Central memory CD4-positive, alpha-beta T cell (primary cell): ENCODE measurements around the gene APOL5.
"Not testable (repeated sequence)": the region's sequence is repeated elsewhere in the genome, so short reads cannot be mapped to it uniquely, and the experiment has no call there.

Experiments used
- DNase-seq: peaks from one replicate; pipeline ENCODE4 v3.0.0; 2022
- total RNA-seq, 3 experiments: gene quantifications; one replicate each; lab custom pipeline; 2026; lab: John Stamatoyannopoulos, UW

The APOL5 gene, protein sequence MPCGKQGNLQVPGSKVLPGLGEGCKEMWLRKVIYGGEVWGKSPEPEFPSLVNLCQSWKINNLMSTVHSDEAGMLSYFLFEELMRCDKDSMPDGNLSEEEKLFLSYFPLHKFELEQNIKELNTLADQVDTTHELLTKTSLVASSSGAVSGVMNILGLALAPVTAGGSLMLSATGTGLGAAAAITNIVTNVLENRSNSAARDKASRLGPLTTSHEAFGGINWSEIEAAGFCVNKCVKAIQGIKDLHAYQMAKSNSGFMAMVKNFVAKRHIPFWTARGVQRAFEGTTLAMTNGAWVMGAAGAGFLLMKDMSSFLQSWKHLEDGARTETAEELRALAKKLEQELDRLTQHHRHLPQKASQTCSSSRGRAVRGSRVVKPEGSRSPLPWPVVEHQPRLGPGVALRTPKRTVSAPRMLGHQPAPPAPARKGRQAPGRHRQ
- total RNA-seq = 0 reads per million in 3 experiments

GRCh38 chr22:35717572-35717971 is at the start of gene APOL5:
APOL5 (plus strand) TSS chr22:35717872; CDS start chr22:35717872, 0 bp downstream.
- no peak for DNase-seq

DNA sequence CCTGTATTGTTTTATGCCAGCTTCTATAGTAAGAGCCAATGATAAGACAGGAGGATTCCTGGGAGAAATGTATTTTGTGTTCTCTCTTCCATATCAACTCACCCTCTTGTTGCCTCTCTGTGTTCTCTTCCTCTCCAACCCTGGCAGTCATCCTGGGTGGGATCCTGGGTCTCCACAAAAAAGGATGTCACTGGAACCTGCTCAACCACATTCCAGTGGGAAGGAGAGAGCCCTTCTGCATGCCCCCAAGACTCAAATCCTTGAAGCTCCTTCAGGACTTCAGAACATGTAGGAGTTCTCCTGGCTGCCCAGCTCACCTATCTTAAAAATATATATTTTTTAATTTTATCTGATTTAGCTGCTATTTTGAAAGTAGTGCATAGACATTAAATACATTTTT is 43.3 kb upstream of the APOL5 start:
- no peak for DNase-seq

DNA sequence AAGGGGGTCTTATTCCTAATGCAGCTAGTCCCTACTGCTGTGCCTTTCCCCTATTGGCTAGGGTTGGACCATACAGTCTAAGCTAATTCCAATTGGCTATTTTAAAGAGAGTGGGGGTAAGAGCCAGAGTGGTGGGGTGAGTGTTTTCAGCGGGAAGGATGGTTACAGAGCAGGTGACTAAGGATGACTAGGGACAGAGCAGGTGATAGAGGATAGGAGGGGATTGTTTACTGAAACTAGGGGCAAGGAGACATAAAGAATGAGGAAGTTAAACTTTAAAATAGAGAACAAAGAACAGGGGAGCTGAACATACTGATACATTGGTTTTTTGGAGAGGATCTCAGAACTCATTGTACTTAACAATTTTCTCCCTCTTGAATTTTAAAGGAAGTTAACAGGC is 41.6 kb upstream of the APOL5 start:
- DNase-seq = not testable (repeated sequence)

DNA sequence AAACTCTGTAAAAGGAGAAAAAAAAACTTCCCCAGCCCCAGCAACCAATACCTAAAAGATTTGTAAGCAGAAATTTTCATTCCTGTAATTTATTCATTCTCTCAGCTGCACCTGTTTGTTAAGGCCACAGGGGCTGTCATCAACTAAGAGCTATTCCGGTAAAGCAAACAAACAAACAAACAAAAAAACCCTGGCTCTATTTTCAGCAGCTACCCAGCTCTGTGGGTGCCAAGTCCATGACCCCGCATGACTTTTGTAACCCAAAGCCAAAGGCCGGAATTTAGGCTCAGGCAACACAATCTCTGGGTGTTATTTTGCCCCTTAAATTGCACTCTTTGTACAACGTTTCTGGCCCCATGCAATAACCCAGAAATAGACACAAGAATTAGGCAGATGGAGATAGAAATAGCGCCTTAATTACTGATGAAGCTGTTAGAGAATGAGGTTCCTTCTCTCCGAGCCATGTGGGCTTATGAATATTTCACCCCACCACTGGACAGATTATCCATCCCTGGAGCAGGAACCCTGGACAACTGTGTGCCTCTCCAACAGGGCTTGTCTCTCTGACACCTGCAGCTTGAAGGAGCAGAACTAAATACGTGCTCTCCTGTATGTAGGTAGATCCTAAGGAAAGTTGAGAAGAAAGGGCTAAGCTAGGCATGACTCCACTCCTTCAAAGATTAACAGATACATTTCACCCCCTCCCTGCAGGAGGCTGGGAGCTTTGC is 40.0 kb upstream of the APOL5 start:
- no peak for DNase-seq

- DNase-seq = no peak
These were observed 38.8 kb upstream of the APOL5 start for GRCh38 chr22:35678836-35679235.

DNA sequence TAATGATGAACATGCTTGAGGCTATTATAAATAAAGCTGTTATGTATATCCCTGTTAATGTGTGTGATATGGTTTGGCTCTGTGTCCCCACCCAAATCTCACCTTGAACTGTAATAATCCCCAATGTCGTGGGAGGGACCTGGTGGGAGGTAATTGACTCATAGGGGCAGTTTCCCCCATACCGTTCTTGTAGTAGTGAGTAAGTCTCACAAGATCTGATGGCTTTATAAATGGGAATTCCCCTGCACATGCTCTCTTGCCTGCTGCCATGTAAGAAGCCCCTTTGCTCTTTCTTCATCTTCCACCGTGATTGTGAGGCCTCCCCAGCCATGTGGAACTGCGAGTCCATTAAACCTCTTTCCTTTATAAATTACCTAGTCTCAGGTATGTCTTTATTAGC is 38.2 kb upstream of the APOL5 start:
- not testable (repeated sequence) for DNase-seq

GRCh38 chr22:35681454-35682052 is 36.1 kb upstream of the APOL5 start:
- no peak for DNase-seq

DNA sequence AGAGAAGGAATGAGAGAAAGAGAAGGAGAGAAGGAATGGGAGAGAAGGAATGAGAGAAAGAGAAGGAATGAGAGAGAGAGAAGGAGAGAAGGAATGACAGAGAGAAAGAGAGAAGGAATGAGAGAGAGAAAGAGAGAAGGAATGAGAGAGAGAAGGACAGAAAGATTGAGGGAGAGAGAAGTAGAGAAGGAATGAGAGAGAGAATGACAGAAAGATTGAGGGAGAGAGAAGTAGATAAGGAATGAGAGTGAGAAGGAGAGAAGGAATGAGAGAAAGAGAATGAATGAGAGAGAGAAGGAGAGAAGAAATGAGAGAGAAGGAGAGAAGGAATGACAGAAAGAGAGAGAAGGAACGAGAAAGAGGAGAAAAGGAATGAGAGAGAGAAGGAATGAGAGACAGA is 34.1 kb upstream of the APOL5 start:
- DNase-seq = no peak

DNA sequence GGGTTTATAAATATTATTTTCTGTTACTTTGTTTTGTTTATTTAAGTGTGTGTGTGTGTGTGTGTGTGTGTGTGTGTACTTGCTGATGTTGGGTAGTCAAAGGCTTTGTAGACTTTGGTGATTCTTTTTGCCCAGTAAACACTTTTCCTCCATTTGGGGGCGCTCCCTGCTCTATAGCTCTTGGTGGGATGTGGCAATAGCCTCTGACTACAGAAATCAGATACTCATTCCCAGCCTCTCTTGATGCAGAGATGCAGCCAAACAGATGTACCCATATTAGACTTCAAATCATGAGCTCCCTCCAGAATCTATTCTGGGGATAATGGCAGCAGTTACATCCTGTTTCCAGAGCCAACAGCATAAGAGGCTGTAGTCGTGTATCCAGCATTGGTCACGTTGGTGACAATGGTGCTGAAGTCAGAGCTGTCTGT is 33.4 kb upstream of the APOL5 start:
- no peak for DNase-seq

DNA sequence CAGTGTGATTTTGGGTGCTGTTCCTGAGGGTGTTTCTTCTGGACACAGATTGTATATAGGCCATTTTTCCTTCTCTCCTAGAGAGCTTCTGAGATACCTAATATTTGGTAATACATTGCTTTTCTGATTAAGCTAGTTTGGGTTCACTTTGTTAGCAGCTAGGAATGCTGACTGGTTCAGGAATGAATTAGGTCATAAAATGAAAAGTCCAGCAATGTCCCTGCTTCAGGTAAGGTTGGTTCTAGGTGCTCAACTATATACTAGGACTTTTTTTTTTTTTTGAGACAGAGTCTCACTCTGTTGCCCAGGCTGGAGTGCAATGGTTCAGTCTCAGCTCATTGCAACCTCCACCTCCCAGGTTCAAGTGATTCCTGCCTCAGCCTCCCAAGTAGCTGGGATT is 32.9 kb upstream of the APOL5 start:
- DNase-seq = no peak

DNA sequence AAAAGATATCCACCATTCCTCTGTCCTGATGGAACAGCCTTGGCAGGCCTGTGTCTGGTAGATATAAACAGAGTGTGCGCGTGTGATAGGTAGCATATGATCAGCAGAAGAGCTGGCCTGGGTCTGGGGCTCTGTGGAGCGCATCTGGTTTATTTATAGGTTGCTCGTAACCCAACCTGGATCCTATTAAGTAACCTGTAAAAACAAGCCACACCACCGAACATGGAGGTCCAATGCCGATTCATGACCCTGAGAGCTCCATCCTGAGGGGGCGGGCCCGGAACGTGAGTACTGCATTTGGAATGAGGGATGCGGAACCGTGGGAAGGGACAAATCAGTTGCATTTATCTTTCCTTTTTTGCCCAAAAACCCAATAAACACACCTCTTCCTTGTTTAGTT is 31.9 kb upstream of the APOL5 start:
- no peak for DNase-seq

DNA sequence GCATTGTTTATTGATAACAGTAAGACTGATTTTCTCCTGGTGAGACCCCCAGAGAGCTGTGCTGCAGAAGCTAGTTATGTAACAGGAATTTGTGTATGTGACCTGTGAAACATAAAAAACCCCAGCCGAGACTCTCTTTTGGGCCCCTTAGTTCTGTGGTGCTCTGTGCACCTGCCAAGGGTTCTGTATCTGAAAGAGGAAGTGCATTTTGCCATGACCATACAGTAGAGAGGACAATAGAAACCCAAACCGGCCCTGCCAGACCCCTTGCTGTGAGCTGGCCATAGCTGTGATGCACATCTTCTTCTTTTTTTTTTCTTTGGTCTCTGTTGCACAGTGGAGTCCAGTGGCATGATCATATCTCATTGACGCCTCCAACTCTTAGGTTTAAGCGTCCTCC is 31.4 kb upstream of the APOL5 start:
- DNase-seq = no peak

DNA sequence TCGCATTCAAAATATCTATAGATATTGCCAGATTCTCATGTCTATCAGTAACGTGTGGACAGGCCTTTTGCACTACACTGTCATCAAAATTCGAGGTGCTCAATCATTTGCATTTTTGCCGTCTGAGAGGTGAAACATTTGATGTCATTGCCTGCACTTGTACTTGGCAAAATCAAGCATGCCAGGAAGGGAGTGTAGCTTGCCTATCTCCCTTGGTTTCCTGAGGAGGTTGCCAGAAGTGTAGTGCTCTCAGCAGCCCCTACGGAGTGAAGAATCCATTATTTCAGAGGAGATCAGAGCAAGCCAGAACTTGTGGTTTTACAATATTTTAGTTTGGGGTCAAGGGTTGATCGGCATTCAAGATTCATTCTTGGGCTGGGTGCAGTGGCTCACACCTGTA is 30.2 kb upstream of the APOL5 start:
- no peak for DNase-seq

DNA sequence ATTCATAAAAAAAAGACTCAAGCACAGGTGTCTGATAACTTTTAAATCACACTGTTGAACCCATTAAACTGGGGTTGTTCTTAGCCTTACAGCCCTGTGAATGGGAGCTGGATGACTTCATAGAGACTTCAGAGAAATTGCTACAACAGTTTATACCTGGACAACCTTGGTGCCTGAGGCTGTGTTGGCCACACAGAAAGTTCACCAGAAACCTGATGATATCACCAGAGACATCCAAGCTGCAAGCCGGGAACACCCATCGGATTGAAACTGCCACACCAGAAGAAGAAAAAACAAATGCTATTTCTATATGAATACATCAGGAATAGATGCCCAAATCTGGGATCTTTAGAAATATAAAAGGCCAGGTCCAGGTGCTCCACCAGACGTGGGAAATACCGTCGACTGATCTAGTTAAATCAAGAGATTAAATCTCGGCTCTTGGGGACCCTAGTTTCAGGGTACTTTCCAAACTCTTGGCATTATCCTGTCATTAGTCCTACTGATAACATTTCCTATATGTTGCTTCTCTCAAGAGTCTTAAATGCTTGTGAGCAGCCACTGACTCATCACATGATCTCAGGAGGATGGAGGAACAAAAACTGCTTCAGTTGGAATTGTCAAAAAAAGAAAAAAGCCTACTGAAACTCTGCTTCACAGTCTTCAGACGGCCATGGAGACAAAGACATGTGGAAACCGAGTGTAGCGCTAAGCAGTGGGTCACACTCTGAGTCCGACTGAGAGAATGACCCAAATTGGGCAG is 28.6 kb upstream of the APOL5 start:
- no peak for DNase-seq

- DNase-seq = no peak
These were observed 27.7 kb upstream of the APOL5 start for GRCh38 chr22:35690001-35690400.

DNA sequence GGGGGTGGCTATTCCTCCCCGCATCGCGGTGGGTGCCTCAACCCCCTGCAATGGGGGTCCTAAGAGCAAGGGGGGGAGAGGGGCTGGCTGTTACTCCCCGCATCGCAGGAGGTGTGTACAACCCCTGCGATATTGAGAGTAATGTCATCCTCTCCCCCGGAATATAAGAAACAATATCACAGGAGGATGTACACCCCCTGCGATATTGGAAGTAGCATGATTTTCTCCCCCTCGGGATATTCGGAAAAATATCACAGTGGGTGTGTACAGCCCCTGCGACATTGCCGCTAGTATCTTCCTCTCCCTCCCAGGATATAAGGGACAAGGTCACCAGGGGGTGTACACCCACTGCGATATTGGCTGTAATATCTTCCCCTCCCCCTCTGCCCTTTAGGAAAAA is 22.5 kb upstream of the APOL5 start:
- DNase-seq = no peak

DNA sequence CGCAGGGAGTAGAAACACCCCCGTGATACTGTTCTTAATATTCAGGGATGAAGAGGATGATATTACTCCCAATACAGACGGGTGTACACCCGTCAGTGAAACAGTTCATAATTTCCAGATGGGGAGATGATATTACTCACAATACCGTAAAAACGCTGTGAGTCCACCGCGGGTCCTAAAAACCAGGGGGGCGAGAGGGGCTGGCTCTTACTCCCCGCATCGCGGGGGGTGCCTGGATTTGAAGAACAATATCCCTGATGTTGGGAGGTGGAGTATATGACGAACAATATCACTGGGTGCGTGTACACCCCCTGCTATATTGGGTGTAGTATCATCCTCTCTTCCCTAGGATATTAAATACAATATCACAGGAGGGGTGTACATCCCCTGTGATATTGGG is 20.5 kb upstream of the APOL5 start:
- DNase-seq = peak; percentile 2

- not testable (repeated sequence) for DNase-seq
These were observed 17.8 kb upstream of the APOL5 start for GRCh38 chr22:35699852-35700251.

GRCh38 chr22:35703861-35704584 is 13.6 kb upstream of the APOL5 start:
- DNase-seq = no peak

GRCh38 chr22:35705141-35705540 is 12.5 kb upstream of the APOL5 start:
- no peak for DNase-seq

- DNase-seq = no peak
These were observed 9.2 kb upstream of the APOL5 start for GRCh38 chr22:35708453-35708852.

GRCh38 chr22:35708917-35709316 is 8.8 kb upstream of the APOL5 start:
- DNase-seq = no peak
